ENCODE measurements around the gene ZNF224. TPM values are rescaled to one million over a fixed set of nuclear protein-coding genes. Genes with fewer than 3 reads are reported as not detected.

The ZNF224 gene
- total and polyA plus RNA-seq, 12 donors = 5.1 to 27.8 (median 13.3) TPM

DNA sequence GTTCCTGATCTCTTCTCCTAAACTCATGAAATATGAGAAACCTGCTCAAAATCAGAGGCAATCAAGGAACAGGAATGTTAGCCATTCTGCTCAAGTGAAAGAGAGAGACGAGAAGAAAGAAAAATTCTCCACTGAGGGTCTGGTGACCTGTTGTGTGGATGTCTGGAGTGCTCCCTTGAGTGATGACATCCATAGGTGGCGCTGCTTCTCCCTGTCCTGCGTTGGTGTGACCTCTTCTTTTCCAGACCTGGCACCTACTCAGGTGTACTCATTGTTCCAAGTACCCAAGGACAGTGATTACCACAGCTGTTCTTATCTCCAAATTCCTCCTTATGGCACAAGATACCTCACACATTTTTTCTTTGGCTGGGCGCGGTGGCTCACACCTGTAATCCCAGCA lies 38.3 kb upstream of the ZNF224 start:
- H3K36me3 ChIP-seq = peaks cover 0 to 67% (median 40%) of the 10 kb centered on the region in 9 donors
- no peaks in the 10 kb centered on the region for H3K27me3 ChIP-seq
- DNase-seq = no peak
- no peak overlapping the region for H3K4me3 ChIP-seq
- H3K4me1 ChIP-seq = peaks cover 3 to 18% (median 12%) of the 10 kb centered on the region in 9 donors
- TF ChIP-seq, protein P1, sequence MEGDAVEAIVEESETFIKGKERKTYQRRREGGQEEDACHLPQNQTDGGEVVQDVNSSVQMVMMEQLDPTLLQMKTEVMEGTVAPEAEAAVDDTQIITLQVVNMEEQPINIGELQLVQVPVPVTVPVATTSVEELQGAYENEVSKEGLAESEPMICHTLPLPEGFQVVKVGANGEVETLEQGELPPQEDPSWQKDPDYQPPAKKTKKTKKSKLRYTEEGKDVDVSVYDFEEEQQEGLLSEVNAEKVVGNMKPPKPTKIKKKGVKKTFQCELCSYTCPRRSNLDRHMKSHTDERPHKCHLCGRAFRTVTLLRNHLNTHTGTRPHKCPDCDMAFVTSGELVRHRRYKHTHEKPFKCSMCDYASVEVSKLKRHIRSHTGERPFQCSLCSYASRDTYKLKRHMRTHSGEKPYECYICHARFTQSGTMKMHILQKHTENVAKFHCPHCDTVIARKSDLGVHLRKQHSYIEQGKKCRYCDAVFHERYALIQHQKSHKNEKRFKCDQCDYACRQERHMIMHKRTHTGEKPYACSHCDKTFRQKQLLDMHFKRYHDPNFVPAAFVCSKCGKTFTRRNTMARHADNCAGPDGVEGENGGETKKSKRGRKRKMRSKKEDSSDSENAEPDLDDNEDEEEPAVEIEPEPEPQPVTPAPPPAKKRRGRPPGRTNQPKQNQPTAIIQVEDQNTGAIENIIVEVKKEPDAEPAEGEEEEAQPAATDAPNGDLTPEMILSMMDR (IDR thresholded peaks at IDR 0.05) = no peak
- peaks cover 0 to 45% (median 0%) of the 10 kb centered on the region in 11 donors for H3K9me3 ChIP-seq
- ATAC-seq = no peak
- 90 to 91% methylated on average over 5 of the region's 5 CpGs for WGBS, 2 donors
- no peak overlapping the region for H3K27ac ChIP-seq
- intact Hi-C loops (cut with DNase I) = no loop called here

DNA sequence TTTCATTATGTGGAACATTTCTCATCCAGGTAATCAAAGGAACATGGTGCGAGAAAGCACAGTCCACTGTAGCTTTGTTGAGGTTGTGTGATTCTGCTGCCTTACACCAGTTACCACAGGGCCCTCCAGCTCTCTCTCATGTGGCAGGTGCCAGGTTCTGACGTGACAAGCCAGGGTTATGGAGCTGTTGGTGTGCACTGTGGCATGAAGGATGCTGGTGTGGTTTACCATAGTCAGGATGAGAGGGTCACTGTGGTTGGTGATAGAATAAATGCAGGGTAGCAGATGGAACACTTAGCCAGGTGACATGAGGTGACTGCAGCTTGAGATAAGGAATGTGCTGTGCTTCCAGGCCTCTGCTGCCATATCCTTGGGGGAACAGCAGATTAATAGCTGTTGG lies 34.9 kb upstream of the ZNF224 start:
- DNase-seq (no peak), ATAC-seq (peak in 1 of 8 donors; percentile 13)
- TF ChIP-seq, protein P1 (IDR thresholded peaks at IDR 0.05) = no peak
- H3K4me1 ChIP-seq = no peaks in the 10 kb centered on the region
- WGBS, 2 donors = 95 to 97% methylated on average over 2 of the region's 2 CpGs
- H3K36me3 ChIP-seq = peaks cover 2 to 100% (median 71%) of the 10 kb centered on the region in 9 donors
- H3K27ac ChIP-seq = no peak overlapping the region
- no peak overlapping the region for H3K4me3 ChIP-seq
- H3K9me3 ChIP-seq = peaks cover 0 to 60% (median 0%) of the 10 kb centered on the region in 11 donors
- H3K27me3 ChIP-seq = no peaks in the 10 kb centered on the region
- intact Hi-C loops (cut with DNase I) = no loop called here

DNA sequence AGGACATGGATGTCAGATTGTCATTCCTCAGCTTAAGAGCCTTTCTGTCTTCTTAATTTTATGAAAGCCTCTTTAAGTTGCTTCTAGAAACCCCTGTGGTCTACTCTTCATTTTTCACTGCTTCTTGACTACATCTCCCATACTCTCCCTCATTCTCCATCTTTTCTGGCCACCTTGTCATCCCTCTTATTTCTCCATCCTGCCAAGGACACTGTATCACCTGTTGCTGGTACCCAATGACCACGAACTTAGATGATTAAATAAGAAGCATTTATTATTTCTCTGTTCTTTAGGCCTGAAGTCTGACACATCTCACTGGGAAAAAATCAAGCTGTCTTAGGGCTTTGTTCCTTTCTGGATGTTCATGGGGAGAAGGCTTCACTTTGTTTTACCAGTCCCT lies 33.1 kb upstream of the ZNF224 start:
- Histone ChIP-seq H3K36me3 (peaks cover 2 to 100% (median 76%) of the 10 kb centered on the region in 9 donors), H3K27ac (no peak overlapping the region), H3K4me3 (no peak overlapping the region), H3K9me3 (peaks cover 0 to 63% (median 12%) of the 10 kb centered on the region in 11 donors), H3K27me3 (no peaks in the 10 kb centered on the region), H3K4me1 (no peaks in the 10 kb centered on the region)
- intact Hi-C loops (cut with DNase I) = no loop called here
- DNase-seq = no peak
- no peak for ATAC-seq
- TF ChIP-seq, protein P1 (IDR thresholded peaks at IDR 0.05) = no peak
- 93 to 97% methylated on average over 1 of the region's 1 CpG for WGBS, 2 donors

DNA sequence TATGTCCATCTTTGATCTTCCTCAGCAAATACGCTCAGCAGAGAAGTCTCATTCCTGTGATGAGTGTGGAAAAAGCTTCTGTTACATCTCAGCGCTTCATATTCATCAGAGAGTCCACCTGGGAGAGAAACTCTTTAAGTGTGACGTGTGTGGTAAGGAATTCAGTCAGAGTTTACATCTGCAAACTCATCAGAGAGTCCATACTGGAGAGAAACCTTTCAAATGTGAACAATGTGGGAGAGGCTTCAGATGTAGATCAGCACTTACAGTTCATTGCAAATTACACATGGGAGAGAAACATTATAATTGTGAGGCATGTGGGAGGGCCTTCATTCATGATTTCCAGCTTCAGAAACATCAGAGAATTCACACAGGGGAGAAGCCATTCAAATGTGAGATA lies 27.9 kb upstream of the ZNF224 start:
- TF ChIP-seq, protein P1 (IDR thresholded peaks at IDR 0.05) = no peak
- ATAC-seq (no peak), DNase-seq (no peak)
- H3K4me3 ChIP-seq = no peak overlapping the region
- H3K27ac ChIP-seq = no peak overlapping the region
- H3K36me3 ChIP-seq = peaks cover 4 to 74% (median 61%) of the 10 kb centered on the region in 9 donors
- H3K9me3 ChIP-seq = peaks cover 0 to 94% (median 34%) of the 10 kb centered on the region in 11 donors
- intact Hi-C loops (cut with DNase I) = no loop called here
- H3K27me3 ChIP-seq = no peaks in the 10 kb centered on the region
- 63 to 84% methylated on average over 3 of the region's 3 CpGs for WGBS, 2 donors
- H3K4me1 ChIP-seq = peaks cover 0 to 3% (median 2%) of the 10 kb centered on the region in 9 donors

All from heart right ventricle (tissue), 16 donors.